ENCODE results near the gene PES1.
"Not testable (repeated sequence)": the region's sequence is repeated elsewhere in the genome, so short reads cannot be mapped to it uniquely, and the experiment has no call there.

Gene PES1

GRCh38 chr22:30607300-30607930 is 15.7 kb upstream of the PES1 start:
- no peak for DNase-seq

GRCh38 chr22:30606455-30607299 is 15.0 kb upstream of the PES1 start, which contains the start of gene TCN2:
Gene TCN2 (plus strand): TSS chr22:30607174. CDS start chr22:30607332, 158 bp downstream.
- DNase-seq: peak; percentile 68

- peak; percentile 26 for DNase-seq
These were observed 13.9 kb upstream of the PES1 start for GRCh38 chr22:30605449-30606110.

DNA sequence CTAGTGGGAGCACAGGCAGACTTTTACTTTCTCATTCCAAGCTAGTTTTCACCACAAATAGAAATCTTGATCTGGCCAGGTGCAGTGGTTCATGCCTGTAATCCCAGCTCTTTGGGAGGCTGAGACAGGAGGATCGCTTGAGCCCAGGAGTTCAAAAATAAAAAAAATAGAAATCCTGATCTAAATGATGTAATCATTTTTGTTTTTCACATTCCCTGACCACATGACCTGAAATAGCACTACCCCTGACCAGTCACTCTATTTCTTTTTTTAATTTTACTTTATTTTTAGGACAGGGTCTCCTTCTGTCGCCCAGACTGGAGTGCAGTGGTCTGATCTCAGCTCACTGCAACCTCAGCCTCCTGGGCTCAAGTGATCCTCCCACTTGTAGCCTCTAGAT is 13.0 kb upstream of the PES1 start:
- no peak for DNase-seq

GRCh38 chr22:30603801-30604200 is 12.1 kb upstream of the PES1 start:
- DNase-seq: no peak

GRCh38 chr22:30602049-30602448 is 10.3 kb upstream of the PES1 start:
- DNase-seq: no peak

GRCh38 chr22:30601464-30601863 is 9.8 kb upstream of the PES1 start:
- DNase-seq: no peak

DNA sequence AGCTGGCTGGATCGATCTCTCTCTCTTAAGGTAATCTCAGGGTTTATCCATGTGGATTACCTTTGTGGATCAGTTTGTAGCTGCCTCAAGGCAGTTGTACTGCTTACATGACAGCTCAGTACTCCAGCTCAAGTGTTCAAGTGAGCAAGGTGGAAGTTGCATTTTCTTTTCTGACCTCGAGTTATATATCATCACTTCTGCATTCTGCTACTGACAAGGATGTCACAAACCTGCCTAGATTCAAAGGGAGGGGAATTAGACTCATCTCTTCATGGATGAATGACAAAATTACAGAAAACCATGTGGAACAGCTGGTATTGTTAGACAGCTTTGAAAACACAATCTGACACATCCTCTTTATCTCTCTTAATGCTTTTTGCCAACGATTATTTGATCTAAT is 9.2 kb upstream of the PES1 start:
- DNase-seq: no peak

- no peak for DNase-seq
These were observed 7.3 kb upstream of the PES1 start for GRCh38 chr22:30598986-30599385.

DNA sequence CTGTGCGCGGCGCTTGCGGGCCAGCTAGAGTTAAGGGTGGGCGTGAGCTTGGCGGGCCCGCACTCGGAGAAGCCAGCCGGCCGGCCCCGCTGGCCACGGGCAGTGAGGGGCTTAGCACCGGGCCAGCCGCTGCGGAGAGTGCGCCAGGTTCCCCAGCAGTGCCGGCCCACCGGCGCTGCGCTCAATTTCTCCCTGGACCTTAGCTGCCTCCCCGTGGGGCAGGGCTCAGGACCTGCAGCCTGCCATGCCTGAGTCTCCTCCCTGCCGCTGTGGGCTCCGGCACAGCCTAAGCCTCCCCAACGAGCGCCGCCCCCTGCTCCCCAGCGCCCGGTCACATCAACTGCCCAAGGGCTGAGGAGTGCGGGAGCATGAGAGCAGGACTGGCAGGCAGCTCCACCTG is 5.2 kb upstream of the PES1 start:
- no peak for DNase-seq

- DNase-seq: no peak
These were observed 4.5 kb upstream of the PES1 start for GRCh38 chr22:30596199-30596598.

DNA sequence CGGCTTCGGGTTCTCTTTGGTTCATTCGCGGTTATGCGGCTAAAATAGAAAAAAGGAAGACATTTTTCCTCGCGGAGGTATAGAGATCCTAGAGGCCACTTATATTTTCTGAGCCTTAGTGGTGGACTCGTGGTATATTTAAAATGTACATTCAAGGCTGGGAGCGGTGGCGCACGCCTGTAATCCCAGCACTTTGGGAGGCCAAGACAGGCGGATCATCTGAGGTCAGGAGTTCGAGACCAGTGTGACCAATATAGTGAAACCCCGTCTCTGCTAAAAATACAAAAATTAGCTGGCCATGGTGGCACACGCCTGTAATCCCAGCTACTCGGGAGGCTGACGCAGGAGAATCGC is 627 bp upstream of the PES1 start:
- DNase-seq: not testable (repeated sequence)

DNA sequence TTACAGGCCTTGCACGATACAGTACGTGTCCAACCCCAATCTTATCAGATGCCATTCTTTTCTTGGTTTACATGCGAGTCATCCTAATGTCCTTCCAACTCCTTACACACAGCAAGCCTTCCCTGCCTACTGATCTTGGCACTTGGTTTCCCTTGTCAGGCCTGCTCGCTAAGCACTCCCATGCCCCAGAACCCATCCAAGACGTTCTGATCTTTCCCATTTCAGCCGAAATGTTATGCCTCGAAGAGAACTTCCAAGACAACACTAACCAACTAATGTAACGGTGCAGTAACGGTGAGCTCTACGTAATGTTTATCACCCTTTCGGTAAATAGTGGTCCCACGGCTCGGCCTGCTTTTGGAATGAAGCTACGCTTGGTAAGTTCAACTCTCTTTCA is 521 bp downstream of the PES1 start:
- no peak for DNase-seq

GRCh38 chr22:30586414-30586813 is 5.3 kb downstream of the PES1 start:
- DNase-seq: no peak

DNA sequence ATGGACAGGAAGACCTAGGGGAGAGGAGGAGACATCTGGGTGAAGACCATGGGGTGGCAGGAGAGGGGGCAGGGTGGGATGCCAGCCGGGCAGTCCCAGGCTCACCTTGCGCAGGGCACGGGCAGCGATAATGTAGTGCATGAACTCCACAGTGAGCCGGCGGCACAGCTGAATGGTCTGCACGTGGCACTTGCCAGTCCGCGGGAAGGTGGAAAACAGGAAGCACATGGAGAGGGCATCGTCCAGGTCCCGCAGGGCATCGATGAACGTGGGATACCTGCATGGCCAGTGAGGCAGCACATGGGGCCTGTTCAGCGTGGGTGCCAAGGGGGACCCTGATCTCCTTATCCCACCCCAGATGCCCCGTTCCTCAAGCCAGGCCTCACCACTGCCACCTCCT is 7.3 kb downstream of the PES1 start:
- no peak for DNase-seq

DNA sequence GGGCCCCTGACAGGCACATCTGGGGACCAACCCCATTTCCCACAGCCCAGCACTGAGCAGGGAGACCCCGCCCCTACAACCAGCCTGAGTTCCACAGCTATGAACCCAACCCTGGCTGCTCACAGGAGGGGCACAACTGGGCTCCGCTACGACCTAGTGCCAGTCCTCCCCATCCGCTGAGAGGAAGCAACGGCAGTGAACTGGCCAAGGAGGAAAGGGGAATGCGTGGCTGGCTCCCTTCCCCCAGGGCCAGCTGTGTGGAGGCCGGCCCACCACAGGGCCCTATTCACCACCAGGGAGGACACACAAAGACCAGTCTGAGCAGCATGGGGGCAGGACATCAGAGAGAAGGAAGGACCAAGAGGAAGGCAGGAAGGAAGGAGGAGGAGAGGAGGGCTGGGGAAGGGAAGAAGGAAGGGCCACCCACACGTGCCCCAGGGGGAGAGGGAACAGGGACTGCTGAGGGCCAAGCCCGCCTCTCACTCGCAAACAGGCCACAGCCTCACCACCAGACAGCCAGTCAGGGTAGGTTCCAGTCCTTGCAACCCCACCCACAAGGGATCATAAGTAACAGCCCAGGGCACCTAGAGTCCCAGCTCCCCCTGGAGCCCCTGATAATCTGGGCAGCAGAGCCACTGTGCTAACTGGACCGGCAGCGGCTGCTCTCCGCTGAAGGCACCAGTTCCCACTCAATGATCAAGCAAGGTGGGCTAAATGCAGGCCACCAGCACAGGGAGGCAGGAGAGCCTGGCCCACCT is 8.7 kb downstream of the PES1 start:
- DNase-seq: no peak

GRCh38 chr22:30582051-30582450 is 9.7 kb downstream of the PES1 start:
- DNase-seq: no peak

DNA sequence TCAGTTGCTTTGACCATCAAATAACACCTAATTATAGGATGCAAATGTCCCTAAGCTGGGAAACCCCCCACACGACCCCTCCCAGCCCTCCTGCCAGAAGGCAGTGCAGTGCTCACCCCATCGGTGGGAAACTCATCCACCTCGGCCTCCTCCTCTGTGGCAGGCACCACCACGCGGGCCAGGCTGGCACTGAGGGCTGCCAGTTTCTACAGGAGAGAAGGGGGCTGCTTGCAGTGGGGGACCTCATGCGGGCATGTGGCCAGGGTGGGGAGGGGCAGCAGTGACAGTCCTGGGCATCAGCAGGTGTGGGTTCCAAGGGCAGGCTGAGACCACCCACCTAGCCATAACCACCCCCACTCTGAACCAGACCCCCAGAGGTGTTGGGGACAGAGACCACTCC is 10.8 kb downstream of the PES1 start:
- no peak for DNase-seq

GRCh38 chr22:30578481-30578880 is 13.2 kb downstream of the PES1 start:
- DNase-seq: no peak

GRCh38 chr22:30575859-30576258 is 15.9 kb downstream of the PES1 start:
- DNase-seq: no peak

DNA sequence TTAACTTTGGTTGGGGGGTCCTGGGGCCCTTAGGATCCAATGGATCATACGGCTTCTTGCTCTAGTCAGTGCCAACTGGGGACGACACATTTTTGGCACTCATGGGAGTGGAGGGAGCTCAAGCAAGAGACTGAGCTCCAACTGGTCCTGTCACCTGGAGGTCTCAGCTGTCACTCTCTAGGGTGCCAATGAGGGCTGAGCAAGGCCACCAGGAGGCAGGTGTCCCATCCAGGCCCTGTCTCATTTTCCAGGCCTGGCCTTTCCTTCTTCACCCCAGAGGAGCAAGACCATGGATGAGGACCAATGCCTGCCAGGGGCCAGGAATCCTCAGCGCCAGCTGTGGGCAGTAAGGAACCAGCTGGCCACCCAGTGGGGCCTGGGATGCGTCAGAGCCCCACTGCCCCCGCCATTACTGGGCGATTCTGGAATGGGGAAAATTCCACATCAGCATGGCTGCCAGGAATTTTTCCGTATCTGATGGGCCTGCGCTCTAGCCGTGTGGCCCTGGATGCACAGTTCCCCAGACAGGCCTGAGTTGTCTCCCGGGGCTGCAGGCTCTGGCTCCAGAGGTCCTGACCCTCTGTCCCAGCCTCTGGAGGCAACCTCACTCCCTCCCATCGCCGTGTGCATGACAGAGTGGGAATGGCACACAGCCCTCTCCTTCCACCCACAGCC is 16.6 kb downstream of the PES1 start:
- no peak for DNase-seq

- DNase-seq: no peak
These were observed 17.4 kb downstream of the PES1 start, which contains the start of gene GAL3ST1 for GRCh38 chr22:30574095-30574981. Gene GAL3ST1 (minus strand): TSS chr22:30574665. CDS start chr22:30557392, 17,273 bp downstream.
